HFF-Myc (cell line): Measurements from ENCODE around the gene GRID1.

ENCODE experiments used
- DNase-seq: peaks from one replicate; pipeline ENCODE4 v3.0.0-alpha.2; 2011; ENCODE audit warnings: low read depth; ENCODE audit errors: extremely low read depth
- H3K4me3 ChIP-seq: replicated peaks from 2 replicates; pipeline ENCODE4 v1.5.1; 2011; ENCODE audit warnings: low read depth, mild to moderate bottlenecking, control low read depth, low read length
- TF ChIP-seq, protein P1 (sequence below): IDR thresholded peaks from 2 replicates; pipeline ENCODE4 v1.5.1; 2012; ENCODE audit warnings: mild to moderate bottlenecking, low read depth, low read length, control low read depth; ENCODE audit errors: missing control alignments

Gene GRID1

DNA sequence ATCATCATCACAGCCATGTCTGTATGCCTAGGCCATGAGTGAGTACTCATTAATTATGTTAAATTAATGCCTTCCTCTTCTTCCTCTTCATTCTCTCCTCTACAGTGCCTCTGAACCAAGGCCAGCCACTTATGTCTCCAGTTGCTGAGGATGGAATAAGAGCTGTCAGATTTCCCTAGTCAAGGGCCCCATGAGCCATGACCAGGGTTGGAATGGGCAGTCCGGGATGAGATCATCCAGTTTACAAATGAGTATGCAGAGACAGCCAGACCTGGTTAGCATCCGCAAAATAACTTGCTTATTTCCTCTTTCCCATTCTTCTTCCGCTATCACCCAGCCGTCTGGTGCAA, 342.7 kb downstream of the GRID1 start:
- DNase-seq, result no peak
- TF ChIP-seq, protein P1, sequence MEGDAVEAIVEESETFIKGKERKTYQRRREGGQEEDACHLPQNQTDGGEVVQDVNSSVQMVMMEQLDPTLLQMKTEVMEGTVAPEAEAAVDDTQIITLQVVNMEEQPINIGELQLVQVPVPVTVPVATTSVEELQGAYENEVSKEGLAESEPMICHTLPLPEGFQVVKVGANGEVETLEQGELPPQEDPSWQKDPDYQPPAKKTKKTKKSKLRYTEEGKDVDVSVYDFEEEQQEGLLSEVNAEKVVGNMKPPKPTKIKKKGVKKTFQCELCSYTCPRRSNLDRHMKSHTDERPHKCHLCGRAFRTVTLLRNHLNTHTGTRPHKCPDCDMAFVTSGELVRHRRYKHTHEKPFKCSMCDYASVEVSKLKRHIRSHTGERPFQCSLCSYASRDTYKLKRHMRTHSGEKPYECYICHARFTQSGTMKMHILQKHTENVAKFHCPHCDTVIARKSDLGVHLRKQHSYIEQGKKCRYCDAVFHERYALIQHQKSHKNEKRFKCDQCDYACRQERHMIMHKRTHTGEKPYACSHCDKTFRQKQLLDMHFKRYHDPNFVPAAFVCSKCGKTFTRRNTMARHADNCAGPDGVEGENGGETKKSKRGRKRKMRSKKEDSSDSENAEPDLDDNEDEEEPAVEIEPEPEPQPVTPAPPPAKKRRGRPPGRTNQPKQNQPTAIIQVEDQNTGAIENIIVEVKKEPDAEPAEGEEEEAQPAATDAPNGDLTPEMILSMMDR, result no peak
- no peak overlapping the region for H3K4me3 ChIP-seq

DNA sequence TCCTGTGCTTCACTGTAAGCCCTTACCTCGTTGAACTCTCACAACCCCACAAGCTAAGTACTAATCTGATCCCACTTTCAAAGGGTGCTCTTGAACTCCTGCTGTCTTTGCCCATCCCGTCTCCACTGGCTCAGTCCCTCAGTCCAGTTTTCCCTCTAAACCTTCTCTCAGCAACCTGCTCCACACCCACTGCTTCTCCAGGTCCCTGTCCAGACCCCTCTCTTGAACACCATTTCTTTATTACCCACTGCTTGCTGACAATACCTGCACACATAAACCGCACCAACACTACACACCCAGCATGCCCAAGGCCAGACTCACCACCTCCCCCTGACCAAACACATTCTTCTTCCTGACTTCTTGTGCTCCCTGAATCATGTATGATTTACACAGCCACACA, 343.3 kb downstream of the GRID1 start:
- no peak for DNase-seq
- TF ChIP-seq, protein P1, result no peak
- no peak overlapping the region for H3K4me3 ChIP-seq

DNA sequence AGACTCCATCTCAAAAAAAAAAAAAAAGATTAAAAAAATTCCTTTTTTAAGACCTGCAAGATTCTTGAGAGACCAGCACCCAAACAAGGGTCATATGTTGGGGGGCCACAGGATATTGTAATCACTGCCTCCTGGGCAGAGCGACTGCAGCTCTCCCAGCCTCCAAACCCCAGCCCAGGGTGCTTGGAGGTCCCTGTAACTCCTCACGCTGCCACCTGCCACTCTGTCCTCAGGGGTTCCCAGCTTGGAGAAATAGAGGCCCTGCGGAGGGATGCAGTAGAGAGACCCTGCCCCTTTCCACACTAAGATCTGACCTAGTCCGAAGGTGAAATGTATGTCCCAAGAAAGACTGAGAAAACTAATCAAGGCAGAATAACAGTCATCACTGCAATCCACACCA, 343.7 kb downstream of the GRID1 start:
- H3K4me3 ChIP-seq, result no peak overlapping the region
- no peak for DNase-seq
- TF ChIP-seq, protein P1, result no peak

DNA sequence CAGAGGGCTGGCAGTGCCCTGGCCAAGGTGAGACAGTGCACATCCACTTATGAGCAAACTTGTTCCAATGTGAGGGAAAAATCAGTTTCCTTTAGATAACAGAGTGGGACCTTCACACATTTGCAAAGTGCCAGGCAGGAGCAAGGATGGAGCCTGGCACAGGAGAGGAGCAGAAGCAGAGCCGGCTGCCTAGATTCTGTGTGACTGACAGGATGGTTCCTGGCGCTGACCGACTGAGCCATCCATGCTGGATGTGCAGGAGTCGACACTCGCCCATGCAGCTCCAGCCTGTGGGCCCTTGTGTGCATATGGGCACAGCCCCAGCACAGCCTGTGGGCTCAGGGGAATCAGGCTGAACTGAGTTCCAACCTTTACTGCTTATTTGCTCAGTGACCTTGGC, 346.5 kb downstream of the GRID1 start:
- H3K4me3 ChIP-seq, result no peak overlapping the region
- DNase-seq, result no peak
- TF ChIP-seq, protein P1, result no peak

DNA sequence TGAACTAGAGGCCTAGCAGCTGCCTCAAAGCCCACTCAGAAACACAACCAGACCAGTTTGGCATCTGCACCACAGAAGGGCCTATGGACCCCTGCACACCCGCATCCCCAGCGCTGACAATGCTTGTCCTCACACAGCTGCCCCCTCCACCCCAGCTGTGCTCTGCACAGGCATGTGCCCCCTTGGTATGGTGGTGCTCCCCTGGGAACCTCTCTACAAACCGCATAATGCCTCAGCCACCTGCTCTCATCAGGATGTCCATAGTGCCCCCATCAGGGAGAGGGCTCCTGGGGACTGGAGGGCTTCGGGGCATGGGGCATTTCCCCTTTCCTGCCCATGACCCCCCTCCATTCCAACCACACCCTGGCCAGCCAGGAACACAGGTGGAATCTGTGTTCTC, 347.5 kb downstream of the GRID1 start:
- no peak overlapping the region for H3K4me3 ChIP-seq
- TF ChIP-seq, protein P1, result no peak
- no peak for DNase-seq

DNA sequence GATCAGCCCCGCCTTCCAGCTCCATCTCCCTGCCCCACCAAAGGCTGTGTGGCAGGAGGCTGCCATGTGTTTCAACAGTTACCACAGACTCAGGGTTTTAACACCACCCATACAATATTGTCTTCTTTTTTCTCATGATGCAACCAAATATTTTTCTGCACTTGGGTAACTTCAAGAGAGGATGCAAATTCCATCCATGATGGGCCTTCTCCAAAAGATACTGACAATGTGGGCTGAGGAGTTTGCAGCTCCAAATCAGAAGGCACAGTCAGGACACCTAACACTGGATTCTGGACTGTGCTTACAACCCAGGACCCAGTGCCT, 347.9 kb downstream of the GRID1 start:
- no peak overlapping the region for H3K4me3 ChIP-seq
- TF ChIP-seq, protein P1, result no peak
- no peak for DNase-seq

DNA sequence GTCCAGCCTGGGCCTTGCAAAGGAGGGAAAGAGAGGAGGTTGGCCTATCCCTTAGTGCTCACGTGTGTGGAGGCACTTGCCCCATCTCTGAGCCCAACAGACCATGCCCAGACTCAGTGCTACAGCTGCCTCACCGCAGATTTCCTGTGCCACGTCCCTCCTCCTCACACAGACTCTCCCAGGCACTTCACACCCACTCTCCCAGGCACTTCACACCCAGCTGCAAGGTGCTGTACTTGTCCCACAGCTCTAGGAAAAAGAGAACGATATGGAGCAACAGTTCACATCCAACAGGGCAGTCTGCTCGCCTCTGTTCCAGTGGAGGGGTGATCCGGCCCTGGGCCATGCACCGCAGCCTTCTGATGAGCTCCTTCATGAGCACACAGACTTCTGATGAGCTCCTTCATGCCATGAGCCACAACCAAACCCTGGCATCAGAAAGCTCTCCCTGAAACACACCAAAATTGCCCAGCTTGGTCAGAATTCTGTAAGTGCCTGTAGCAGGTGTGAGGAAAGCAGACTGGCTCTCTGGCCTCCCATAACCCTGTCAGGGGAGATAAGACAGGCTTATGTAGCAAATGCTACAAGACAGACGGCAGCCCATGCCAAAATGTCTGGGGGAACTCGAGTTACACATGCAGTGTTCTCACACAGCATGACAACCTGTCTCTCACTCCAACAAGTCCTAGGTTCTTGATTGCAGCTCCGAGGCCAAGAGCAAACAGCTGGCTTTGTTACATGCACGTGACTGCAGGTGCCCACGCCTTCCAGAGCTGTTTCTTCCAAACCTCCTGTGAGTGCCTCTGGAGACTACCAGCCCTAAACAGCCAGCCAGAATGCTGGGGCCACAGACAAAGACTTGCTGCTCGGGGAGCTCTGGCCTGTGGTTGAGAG, 348.5 kb downstream of the GRID1 start:
- H3K4me3 ChIP-seq, result no peak overlapping the region
- DNase-seq, result no peak
- TF ChIP-seq, protein P1, result no peak
